Measurements from ENCODE around the gene USP12.
A peak's percentile ranks its signal among the peaks of the same experiment; 100 is the strongest.

The USP12 gene

DNA sequence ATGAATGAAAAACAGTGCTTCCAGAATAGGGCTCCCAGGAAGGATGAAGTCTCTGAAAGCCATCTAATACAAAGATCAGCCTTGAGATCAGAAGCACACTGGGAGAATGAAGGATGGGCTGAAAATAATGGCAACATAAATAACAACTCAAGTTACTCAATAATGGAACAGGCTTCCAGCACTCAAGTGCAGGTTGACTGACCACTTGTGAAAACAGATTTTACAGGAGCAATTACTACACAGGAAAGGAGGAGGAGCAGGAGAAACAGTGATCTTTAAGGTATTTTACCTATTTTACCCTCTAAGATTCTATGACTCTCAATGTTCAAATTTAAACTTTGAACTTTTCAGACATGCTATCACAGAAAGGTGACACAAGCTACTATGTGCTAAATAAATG lies 106.0 kb downstream of the USP12 start:
- DNase-seq: no peak

GRCh38 chr13:27064252-27064995 lies 107.2 kb downstream of the USP12 start:
- no peak for DNase-seq

DNA sequence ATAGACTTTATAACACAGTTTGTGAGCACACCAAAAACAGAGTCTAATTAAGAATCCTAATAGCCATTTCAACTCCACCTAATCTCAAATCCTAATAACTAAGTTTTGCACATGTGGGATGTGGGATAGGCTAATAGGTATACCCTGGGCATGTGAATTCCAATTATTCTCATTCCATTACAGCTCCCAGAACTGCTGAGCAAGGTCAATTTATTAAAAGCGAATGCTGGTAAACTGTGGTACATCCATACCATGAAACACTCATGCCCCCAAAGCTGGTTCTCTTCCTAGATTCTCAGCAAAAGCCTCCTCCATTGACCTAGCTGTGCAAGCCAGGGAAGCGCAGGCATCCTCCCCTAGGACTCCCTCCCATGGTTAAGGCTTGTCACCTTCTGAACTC lies 113.8 kb downstream of the USP12 start:
- DNase-seq: no peak

- DNase-seq: no peak
These were observed 116.1 kb downstream of the USP12 start for GRCh38 chr13:27055526-27055925.

- DNase-seq: no peak
These were observed 116.9 kb downstream of the USP12 start for GRCh38 chr13:27054760-27055159.

DNA sequence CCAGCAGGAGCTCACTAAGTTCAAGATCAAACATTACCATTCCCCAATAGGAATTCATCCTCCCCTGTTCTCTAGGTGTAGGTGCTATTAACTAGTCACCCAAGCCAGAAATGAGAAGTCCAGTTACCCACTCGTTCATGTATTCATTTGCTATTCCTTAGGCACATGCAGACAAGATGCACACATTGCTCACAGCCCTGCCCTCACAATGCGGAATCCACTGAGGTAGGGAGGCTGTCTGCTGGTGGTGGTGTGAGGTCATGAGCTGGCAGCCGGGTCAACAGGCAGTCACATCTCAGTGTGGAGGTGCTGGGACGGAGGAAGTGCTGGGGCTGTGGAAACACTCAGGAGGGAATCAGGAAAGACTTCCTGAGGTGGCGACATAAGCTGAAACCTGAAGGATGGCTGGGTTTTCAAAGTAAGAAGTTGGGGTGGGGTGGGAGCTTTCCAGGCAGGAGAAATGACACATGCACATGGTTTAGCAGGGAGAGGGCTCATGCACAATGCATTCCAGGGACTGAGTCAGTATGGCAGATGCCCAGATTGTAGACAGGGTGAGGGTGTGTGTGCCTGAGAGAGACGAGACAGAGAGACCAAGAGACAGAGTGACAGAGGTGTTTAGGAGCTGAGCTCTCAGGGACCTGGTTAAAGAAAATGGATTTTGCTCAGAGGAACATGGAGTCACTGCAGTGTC lies 117.6 kb downstream of the USP12 start:
- no peak for DNase-seq

DNA sequence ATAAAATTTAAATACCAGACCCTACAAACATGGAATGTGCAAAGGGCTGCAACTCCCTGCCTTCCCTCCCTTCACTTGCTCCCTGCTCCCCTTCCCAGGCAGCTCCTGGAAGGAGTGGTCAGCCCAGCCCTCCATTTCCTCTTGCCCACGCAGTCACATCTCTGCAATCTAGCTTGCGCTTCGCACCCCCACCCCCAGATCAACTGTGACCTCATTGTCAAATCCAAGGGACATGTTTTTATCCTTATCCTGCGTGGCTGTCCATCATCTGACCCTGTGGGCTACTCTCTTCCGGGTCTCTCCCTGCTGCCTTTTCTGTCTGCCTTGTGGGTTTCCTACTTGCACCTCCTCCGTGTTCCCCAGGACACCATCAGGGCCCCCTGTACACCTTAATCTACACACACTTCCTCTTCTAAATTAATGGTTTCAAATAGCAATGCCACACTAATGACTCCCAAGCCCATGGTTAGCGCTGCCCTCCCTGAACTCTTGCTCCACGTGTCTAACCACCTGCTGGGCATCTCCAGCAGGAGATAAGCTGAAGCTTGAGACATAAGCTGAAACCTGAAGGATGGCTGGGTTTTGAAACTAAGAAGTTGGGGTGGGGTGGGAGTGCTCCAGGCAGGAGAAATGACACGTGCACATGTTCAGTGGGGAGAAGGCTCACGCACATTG lies 118.3 kb downstream of the USP12 start:
- no peak for DNase-seq

GRCh38 chr13:27052551-27053208 lies 118.9 kb downstream of the USP12 start:
- DNase-seq: no peak

- no peak for DNase-seq
These were observed 124.5 kb downstream of the USP12 start for GRCh38 chr13:27047081-27047480.

GRCh38 chr13:27044837-27045570 lies 126.6 kb downstream of the USP12 start:
- DNase-seq: no peak

DNA sequence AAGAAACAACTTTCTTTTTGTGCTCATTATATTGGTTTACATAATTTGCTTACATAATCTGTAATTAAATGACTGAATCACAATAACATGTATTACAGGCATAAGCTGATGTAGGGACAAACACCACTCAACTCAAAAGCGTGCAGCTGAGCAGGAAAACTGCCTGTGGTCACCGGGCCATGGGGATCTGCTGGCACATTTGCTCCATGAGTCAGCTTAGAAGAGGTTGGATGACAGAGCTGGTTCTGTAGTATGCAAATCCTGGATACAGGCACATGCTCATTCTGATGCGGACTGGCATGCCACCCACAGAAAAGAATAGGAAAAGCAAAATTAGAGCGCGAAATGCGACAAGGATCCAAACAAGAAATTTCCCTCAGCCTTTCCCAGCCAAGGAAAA lies 128.6 kb downstream of the USP12 start:
- DNase-seq: peak; percentile 77

- no peak for DNase-seq
These were observed 130.3 kb downstream of the USP12 start for GRCh38 chr13:27041341-27041740.

GRCh38 chr13:27040826-27041108 lies 130.8 kb downstream of the USP12 start:
- no peak for DNase-seq

- no peak for DNase-seq
These were observed 132.4 kb downstream of the USP12 start for GRCh38 chr13:27039171-27039701.

- DNase-seq: no peak
These were observed 133.3 kb downstream of the USP12 start for GRCh38 chr13:27038323-27038722.

DNA sequence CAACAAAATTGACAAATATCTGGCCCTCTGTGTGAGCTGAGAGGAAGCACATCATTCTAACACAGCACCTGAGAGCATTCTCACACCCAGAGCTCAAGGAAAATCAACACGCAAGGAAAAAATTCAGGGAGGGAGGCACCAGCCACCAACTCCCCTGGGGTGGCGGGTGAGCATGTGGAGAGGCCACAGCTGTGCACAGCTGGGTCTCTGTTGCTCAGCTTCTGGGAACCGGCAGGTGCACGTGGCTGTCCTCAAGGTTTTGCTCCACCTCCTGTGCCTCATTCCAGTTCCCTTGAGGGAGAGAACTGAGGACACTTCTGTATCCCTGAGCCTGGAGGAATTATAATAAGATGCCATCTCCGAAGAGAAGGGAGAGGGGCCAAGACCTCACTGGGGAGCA lies 134.0 kb downstream of the USP12 start:
- no peak for DNase-seq

- DNase-seq: no peak
These were observed 134.4 kb downstream of the USP12 start for GRCh38 chr13:27037171-27037570.

DNA sequence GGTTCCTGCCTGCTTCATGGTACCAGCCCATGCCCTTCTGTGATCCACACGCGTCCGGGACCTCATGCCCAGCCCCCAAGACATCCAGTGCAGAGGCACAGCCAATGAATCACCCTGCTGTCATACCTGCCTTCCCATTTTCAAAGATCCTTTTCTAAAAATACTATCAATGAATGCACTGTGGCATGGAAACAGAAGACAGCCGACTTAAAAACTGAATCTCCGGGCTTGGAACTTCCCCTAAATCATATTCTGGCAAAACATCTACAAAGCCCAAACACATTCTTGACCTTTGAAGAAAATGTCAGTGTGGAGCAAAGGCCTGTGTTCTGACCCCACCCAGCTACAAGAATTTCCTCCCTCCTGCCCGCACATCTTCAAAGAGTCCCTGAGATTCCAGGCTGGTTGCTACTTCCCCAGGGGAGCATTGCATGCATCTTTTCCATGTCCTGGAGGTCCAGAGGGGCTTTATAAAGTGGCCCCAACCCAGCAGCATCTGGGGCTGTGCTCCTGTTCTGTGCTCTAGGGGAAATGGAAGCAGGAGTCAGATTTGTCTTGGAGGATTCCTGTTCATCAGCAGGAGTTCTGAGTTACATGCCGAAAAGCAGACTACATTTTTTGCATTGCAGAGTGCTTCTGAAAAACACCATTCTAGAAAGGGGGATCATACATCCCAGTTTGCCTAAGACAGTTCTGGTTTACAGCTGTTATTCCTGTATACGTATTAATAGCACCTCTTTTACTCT lies 135.2 kb downstream of the USP12 start:
- DNase-seq: no peak

DNA sequence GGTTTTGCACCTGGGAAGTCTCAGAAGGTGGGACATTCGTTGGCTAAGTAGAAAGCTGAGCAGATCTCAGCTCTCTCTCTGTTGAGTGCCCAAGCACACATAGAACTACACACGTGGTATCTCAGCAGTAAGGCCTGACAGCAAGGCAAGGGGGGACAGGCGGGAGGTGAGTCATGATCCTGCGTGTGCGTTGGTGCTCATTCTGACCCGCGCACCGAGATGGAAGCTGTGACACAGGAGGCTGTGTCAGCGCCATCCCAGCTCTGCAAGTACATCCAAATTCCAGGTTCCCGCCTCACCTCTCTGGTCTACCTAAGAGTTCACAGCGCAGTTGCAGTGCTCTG lies 135.7 kb downstream of the USP12 start:
- no peak for DNase-seq

DNA sequence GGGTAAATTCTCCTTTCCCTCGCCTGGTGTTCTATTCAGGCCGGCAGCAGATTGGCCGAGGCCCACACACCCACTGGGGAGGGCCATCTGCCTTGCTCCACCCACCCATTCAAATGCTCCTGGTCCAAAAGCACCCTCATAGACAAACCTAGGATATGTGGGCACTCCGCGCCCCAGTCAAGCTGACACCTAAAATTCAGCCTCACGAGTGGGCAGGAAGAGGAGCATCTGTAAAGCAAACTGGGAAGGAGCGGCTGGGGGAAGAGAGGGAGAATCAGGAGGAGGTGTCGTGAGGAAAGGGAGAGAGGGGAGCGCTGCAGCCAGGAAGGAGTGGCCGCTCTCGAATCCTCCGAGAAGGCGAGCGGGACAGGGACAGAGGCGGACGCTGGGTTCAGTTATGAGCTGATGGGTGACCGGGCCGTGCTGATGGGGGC lies 136.9 kb downstream of the USP12 start:
- DNase-seq: no peak

DNA sequence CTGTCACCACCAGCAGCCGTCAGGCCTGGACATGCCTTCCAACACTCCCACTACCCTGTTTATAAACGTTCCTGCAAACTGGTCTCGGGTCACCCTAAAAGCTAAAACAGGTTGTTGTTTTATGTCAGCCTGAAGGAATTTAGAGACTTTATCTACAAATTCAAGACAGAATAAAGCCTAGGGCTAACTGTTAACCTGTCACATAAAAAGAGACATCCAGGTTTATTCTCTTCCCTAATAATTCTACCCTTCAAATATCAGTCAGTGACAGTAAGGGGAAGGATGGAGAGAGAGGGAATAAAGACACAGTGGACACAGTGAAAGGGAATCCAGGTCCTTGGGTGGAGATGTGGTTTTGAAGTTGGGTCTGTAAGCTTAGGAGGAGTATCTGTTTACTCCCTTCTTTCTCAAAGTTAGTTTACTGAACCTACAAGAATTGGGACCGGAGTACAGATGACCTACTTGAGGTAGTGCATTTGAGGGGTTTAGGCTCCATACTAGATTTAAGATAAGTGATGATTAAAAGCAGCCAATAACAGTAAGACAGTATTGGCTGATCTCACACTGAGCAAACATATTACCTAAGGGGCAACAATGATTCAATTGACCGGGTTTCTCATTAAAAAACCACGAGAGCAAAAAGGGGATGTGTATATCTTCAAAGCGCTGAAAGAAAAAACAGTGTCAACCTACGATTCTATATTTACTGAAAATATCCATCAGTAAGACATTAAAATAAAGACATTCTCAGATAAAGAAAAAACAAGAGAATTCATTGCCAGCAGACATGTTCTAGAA lies 142.7 kb downstream of the USP12 start:
- DNase-seq: no peak
